GM18873 (cell line): ENCODE data around the gene GRK6.
A peak's percentile ranks its signal among the peaks of the same experiment; 100 is the strongest.

Experiments
- ATAC-seq: cut with Tn5 transposase; IDR thresholded peaks from one replicate; pipeline ENCODE4 v1.9.1; 2021; ENCODE audit warnings: mild to moderate bottlenecking, moderate library complexity, moderate number of reproducible peaks; ENCODE audit not compliant: unreplicated experiment, low FRiP score

GRK6 gene

DNA sequence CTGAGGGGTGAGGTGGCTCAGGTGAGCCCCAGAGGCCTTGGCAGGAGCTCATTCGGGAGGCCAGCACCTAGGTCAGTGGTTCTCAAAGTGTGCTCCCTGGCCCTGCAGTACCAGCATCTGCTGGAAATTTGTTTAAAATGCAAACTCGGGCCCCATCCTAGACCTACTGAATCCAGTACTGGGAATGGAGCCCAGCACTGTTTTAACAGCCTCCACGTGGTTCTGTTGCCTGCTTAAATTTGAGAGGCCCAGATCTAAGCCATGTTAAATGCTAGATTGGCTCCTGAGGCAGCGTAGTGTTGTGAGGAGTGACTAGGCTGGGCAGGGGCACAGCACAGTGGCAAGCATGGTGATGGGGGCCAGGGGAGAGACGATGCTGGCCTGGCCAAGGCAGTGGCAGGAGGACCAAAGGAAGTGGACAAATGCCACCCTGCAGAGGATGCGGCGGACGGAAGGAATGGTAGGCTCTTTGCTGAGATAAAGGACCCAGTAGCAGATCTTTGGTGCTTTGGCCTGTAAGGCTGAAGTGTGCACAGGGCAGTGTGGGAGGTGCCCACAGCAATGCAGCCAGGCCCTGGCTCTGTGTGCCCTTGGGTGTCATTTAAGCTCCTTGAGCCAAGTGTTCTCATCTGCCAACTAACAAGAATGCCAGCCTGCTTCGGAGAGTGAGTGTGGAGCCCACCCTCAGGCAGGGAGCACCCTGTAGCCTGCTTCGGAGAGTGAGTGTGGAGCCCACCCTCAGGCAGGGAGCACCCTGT lies 24.4 kb downstream of the GRK6 start:
- no peak for ATAC-seq

DNA sequence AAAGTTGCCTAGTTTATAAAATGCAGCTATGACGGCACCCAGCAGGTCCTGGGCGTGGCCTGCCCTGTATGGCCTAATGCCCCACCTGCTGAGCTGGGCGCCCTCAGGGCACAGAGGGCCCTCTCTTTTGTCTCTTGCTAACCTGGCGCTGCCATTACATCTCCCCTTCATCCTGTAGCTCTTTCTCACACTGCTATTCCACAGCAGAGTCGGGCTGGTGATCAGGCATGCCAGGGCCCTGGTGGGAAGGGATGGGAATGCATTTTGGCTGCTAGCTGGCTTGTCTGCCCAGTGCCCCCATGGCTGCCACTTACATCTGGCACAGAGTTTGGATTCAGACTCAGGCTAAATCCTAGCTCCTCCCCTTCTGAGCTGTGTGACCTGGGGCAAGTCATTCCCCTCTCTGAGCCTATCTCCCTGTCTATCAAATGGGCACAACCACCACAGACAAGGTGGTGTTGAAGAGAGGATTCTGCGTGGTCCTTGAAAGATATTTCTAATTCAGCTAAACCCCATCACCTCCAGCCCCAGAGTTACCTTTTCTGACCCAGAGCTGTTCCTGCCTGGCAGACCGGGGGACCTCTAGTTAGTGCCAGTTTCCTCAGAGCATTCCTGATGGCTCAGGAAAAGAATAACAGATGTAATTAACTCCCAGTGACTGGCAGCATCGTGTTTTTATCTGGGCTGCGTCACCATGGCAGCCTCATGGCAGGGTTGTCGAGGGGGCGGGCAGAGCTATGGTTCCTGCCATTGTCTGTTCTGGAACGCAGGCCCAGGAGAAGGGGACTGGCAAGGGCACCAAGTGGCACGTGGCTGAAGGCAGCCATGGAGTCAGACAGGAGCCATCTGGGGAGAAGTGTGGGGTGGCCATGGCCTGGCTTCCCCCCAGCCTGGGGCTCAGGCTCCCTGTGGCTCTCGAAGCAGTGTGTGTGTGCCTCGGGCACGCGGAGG lies 26.5 kb downstream of the GRK6 start:
- ATAC-seq, result no peak

DNA sequence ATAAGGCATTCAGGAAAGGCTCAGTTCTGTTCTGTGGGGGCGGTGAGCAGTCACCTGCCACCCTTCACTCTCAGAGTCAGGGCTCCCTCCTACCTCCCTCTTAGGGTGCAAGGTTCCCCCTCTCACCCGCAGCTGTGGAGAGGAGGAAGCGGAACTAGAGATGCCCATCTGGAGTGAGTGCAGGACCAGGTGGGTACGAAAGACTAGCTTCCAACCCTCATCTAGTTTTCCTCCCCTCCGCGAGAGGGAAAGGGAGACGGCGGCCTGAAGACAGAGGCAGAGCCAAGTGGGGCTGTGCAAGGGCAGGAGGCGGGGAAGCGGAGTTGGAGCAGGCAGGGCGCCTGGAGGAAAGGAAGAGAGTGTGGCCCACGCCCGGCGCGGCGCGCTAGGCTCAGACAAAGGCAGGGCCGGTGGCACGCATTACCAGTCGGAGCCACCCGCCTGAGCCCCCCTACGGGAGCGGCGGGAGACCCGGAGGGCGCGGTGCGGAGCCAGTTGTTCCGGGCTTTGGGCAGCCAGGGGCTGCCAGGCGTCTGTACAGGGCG lies 27.4 kb downstream of the GRK6 start:
- peak; percentile 9 for ATAC-seq

DNA sequence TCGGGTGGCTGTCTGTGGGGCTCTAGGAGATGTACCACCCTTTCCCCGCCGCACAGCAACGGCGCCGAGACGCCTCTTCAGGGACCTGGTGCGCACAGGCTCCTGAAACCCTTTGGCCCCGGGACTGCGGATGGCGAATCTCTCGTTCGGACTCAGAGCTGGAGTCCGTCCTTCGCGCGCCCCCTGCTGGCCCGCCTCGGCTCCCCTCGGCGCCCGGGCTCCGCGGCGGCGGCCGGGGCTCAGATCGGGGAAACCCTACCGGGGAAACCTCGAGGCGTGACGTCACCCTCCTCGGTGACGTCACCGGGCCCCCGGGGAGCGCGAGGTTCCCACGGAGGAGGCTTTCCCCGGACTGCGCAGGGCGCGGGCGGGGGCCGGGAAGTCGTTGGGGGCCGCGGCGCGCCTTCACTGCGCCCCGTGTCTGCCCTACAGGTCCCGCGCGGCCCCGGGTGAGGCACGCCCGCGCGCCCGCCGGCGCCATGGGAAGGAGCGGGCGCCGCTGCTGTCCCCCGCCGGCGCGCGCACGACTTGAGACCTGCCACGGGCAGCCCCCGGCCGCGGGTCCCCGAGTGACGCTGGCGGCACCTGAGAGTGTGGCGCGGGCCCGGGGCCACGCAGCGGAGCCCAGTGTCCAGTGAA lies 28.0 kb downstream of the GRK6 start:
- ATAC-seq, result peak; percentile 33

DNA sequence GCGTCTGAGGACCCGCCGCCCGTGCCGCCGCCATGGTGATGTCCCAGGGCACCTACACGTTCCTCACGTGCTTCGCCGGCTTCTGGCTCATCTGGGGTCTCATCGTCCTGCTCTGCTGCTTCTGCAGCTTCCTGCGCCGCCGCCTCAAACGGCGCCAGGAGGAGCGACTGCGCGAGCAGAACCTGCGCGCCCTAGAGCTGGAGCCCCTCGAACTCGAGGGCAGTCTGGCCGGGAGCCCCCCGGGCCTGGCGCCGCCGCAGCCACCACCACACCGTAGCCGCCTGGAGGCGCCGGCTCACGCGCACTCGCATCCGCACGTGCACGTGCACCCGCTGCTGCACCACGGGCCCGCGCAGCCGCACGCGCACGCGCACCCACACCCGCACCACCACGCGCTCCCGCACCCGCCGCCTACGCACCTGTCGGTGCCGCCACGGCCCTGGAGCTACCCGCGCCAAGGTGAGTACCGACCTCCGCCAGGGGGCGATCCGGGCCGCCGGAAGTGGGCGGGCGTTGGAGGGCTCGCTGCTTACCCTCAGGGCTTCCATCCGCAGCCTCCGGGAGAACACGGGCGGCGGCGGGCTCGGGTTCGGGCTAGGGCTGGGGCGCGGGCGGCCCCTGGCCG lies 28.7 kb downstream of the GRK6 start:
- ATAC-seq, result peak; percentile 42

DNA sequence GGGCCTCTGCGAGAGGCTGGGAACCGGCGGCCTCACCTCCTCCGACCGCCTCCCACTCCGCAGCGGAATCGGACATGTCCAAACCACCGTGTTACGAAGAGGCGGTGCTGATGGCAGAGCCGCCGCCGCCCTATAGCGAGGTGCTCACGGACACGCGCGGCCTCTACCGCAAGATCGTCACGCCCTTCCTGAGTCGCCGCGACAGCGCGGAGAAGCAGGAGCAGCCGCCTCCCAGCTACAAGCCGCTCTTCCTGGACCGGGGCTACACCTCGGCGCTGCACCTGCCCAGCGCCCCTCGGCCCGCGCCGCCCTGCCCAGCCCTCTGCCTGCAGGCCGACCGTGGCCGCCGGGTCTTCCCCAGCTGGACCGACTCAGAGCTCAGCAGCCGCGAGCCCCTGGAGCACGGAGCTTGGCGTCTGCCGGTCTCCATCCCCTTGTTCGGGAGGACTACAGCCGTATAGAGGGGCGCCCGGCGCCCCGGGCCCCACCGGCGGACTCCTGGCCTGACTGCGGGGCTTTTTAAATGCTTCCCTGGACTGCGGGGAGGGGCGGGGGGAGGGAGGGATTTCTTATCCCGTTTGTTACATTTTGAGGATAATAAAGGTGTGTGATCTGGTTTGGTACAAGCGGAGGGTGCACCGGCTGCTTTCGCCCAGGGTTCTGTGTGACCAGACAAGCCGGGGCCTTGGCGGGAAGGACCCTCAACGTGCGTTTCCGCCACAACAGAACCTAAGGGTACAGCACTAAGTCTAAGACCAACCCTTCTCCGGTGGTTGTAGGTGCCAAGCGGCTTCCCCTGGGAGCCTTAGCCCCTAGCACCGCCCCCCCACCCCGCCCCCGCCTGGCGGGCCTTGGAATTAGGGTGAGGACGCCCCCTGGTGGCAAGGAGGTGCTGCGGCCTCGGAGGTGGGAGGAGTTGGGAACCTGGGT lies 29.4 kb downstream of the GRK6 start:
- ATAC-seq, result peak; percentile 18

DNA sequence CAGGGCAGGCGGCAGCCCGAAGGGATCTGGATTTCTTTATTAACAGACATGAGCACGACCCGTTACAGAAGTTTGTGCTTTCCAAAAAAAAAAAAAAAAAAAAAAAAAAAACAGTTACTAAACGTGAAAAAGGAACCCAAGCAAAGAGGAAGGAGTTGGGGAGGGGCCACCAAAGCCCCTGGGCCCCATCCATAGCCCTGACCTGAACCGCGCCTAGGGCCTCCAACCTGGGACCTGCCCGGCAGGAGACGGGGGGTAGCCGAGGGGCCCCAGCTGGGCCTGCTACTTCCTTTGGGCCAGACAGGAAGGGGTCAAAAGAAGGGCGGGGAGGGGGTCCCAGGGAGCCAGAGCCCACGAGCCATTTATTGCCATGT lies 30.1 kb downstream of the GRK6 start:
- ATAC-seq, result no peak

DNA sequence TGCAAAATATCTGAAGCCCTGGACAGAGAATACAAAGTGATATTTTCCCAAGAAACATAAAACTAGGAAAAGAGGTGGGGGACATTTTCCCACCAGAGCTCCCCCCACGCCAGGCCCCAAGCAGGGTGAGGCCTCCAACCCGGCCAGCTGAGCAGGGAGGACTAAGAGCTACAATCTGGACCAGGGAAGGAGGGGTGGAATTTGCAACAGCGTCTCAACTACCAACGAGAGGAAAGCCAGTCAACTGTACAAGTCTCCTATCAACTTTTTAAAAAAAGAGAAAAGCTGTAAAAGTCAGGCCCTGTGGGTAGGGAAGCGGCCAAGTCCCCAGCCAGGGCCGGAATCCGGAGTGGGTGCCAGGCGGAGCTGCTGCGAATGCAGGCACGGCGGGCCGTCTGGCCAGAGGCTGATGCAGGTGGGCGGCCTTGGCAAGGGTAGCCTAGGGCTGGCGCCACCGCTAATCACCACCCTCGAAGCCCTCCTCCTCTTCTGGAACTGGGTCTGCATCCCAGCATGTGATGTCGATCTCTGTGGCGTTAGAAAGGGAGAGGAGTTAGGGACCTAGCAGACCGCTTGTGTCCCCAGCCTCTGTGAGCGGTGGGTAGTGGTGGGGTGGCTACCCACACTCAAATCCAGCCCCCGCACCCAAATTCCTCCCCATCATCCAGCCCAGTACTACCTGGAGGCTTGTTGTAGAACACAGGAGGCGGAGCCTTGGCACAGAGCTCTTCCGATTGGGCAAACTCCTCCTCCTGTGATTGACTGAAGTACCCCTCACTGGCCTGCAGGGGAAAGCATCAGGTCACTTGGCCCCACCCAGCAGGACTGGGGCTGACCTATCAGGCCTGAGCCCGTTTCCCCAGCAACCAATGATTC lies 30.7 kb downstream of the GRK6 start:
- ATAC-seq, result no peak

DNA sequence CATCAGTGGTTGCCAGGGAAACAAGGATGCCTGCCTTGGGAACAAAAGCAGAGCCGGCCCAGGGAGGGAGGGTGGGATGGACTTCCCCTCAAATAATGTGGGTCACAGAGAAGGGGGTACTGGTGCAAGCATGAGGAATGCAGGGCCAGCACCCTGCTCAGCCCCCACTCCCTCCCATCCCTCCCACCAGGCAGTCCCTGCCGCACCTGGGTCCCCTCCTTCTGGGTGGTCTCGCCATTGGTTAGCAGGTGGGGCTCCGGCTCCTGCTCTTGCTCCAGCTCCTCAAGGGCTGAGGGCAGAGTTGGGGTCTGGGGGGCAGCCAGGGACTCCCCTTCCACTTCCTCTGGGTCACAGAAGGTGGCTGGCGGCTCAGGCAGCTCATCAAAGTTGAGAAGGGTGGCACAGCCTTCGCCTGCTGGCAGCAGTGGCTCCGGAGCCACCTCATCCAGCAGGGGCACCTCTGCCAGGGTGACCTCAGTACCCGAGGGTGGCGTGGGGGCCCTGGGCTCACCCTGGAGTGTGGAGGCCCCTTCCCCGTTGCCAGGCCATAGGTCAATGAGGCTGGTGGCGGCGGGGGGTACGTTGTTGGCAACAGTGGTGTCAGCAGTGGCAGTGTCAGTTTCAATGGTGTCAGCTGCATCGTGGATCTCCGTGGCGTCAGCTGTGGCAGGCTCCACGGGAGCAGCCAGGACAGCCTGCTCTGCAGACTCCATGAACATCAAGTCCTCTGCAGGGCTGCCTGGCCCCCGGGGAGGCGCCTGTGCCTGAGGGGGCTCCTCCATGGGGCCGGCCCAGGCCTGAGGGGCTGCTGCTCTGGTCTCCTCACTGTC lies 31.6 kb downstream of the GRK6 start:
- no peak for ATAC-seq

DNA sequence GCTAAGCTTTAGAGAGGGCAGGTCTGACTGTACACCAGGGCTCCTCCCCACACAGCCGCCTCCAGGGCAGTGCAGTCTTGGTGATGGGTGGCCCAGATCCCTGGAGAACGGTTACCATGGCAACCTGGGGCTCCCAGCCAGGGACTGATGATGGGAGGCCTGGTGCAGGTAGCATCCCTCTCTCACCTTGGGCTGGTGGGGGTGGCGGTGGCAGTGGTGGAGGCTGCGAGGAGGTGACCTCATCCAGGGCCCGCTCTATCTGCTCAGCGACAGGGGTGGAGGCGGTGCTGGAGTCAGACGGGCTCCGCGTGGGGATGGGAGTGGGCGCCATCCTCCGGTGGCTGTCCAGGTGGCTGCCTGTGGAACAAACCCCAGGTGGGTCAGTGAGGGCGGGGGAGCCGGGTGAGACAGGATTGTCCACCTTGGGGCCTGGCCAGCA lies 32.5 kb downstream of the GRK6 start:
- ATAC-seq, result no peak

DNA sequence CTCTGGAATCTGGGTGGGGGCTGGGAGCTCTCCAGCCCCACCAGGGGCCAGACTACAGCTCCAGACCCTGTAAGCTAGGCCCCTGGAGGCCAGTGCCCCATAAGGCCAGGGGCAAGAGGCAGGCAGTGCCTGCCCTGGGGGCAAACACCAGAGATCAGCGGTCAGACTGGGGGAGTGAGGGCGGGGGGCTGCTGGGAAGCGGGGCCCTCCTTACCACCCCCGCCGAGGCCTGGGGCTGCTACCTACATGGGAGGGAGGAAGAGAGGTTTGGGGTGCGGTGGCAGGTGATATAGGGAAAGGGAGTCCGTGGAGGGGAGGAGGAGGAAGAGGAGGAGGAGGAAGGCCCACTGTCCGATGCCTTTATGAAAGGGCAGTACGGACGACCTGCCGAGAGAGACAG lies 32.9 kb downstream of the GRK6 start:
- ATAC-seq, result no peak

DNA sequence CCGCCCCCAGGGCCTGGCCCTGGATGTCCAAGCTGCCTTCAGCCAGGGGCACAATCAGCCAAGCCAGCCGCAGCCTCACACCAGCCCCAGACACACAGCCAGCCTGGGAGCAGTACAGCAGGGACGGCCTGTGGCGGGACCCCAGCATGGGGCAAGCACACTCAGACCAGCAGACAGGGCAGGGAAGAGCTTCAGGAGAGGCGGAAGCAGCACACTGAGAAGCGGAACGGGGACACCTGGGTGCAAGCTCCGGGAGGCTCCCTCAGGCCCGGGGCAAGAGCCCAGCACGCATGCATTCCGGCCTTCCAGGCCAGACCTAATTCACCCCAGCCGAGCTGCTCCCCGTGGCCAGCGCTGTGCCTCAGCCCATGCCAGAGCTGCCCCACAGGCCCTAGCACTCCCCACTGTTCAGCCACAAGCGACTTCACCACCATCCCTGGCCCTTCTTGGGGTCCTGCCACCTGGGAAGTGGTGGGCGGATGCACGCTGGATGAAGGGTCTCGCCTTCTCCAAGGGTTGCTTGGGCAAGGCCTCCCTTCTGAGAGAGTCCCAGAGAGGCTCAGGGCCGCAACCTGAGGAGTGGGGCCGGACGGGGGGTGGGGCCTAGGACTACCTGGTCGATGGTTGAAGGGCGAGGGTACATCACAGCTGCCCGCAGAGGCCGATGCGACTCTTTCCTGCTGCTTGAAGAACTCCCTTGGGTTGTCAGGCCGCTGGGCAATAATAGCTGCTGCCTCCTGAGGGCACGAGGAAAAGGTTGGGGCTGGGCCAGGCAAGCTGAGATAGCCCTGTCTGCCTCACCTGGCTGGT lies 33.5 kb downstream of the GRK6 start:
- no peak for ATAC-seq

DNA sequence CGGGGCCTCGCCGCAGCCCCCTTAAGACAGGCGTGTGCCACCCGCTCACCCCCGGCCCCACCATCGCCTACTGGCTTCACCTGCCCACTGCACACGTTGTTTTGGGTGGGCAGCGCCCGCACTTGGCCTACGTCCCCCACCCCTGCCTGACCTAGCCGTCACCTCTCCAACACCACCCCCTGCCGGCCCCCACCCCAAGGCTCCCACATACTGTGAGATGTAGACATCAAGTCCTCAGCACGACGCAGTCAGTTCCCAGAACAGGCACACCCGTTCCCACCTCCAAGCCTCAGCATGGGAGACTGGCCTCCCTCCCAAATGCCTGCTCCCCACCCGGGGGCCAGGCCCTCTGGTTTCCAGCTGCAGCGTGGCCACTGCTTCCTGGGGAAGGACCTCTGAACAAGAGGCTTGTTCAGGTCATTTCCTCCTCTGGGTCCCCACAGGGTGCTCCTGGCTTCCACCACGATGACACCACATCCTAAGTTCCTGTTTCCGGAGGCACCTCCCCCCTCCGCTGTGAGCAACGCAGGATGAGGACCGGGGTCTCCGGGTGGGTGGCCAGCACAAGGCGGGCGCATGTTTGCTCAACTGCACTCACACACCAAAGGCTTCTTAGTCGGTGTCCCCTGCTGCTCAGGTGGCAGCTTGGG lies 35.7 kb downstream of the GRK6 start:
- ATAC-seq, result no peak

DNA sequence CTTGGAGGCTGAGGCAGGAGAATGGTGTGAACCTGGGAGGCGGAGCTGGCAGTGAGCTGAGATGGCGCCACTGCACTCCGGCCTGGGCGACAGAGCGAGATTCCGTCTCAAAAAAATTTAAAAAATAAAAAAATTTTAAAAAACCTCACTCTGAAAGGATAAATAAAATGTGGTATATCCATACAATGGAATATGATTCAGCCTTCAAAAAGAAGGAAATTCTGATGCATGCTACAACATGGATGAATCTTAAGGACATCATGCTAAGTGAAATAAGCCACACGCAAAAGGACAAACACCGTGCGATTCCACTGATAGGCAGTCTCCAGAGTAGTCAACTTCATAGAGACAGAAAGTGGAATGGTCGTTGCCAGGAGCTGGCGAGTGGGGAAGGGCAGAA lies 38.6 kb downstream of the GRK6 start:
- no peak for ATAC-seq

DNA sequence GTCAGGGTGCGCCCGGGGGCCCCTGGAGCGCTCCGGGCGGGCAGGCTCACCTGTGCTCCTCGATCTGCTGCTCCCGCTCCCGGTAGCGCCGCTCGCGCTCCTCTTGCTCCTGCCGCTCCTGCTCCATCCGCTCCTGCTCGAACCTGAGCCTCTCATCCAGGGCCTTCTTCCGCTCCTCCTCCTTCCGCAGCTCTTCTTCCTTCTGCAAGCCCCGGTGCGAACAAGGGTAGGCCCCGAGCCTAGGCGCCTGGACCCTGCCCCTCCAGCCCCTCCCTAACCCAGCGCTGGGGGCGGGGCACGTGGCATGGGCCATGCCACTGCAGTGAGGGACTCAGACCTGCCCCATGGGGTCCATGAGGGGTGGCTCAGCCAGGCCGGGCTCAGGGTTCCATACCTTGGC lies 40.4 kb downstream of the GRK6 start:
- ATAC-seq, result no peak

DNA sequence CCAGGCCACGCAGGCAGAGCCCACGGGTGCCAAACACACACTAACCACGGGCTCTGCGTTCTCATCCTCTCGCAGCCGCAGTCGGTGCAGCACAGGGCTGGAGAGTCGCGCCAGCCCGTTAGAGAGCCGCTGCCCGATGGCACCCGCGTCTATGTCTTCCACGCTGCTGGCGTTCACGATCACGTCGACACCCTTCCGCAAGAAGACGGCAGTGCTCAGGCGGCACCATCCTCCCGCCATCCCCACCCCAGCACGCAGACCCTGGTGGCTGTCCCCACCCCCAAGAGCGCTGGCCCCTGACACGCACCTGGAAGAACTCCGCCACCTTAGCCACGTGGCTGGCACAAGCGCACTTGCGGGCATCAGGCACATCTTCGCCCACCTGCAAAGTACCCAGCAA lies 41.0 kb downstream of the GRK6 start:
- ATAC-seq, result no peak
